Astrocyte of the cerebellum (primary cell): ENCODE measurements around the gene PDXK.
"Not testable (repeated sequence)": the region's sequence is repeated elsewhere in the genome, so short reads cannot be mapped to it uniquely, and the experiment has no call there.

ENCODE experiments used
- DNase-seq: peaks from one replicate; pipeline ENCODE4 v3.0.0-alpha.2; 2011; ENCODE audit warnings: low read depth
- H3K4me3 ChIP-seq: 2 replicates; pipeline ENCODE4 v1.5.1; 2011; ENCODE audit warnings: mild to moderate bottlenecking, low read depth, low read length, moderate library complexity
- in situ Hi-C: cut with HindIII; loops from 2 replicates; pipeline ENCODE4 v1.10.0; 2017; ENCODE audit warnings: low sequenced_read_pairs
- TF ChIP-seq, protein P1 (sequence below): IDR thresholded peaks from 2 replicates; pipeline ENCODE4 v1.5.1; 2012; ENCODE audit warnings: low read length, low read depth, moderate library complexity, mild to moderate bottlenecking; ENCODE audit errors: missing control alignments

PDXK gene

DNA sequence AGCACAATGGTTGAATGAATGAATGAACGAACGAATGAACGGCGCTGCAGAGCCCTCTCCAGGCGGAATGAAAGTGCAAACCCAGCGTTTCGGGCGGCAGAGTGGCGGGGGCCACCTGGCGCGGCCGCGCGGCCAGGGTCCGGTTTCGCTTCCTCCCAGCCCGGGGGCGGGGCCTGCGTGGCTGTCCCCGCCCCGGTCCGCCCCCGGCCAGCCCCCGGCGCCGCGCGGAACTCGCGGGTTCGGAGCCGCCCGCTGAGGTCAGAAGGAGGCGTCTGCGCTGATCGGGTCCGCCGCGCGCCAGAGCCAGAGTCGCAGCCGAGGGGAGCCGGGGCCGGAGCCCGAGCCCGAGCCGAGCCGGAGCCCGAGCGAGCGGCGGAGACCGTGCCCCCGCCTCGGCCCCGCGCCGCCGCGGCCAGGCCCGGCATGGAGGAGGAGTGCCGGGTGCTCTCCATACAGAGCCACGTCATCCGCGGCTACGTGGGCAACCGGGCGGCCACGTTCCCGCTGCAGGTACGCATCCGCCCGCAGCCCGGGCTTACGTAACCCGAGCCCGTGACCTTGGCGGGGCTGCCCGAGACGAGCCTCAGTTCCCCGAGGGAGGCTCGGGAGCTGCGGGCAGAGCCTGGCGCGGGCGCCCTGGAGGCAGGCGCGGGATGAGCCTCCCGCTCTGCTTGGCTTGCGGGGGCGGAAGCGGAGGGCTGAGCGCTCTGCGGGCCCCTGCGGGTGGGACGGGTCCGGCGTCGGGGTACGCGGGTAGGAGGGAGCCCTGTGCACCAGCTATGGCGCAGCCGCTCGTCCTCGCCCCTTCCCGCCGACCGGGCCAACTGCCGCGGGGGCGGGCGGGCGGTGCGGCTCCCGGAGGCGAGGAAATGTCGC, at the start of gene PDXK:
TSS of gene PDXK (plus strand) at position 258 of the 876 bp plus-strand sequence. CDS start at position 424, 166 bp downstream.
- TF ChIP-seq, protein P1, sequence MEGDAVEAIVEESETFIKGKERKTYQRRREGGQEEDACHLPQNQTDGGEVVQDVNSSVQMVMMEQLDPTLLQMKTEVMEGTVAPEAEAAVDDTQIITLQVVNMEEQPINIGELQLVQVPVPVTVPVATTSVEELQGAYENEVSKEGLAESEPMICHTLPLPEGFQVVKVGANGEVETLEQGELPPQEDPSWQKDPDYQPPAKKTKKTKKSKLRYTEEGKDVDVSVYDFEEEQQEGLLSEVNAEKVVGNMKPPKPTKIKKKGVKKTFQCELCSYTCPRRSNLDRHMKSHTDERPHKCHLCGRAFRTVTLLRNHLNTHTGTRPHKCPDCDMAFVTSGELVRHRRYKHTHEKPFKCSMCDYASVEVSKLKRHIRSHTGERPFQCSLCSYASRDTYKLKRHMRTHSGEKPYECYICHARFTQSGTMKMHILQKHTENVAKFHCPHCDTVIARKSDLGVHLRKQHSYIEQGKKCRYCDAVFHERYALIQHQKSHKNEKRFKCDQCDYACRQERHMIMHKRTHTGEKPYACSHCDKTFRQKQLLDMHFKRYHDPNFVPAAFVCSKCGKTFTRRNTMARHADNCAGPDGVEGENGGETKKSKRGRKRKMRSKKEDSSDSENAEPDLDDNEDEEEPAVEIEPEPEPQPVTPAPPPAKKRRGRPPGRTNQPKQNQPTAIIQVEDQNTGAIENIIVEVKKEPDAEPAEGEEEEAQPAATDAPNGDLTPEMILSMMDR = no peak
- H3K4me3 ChIP-seq = peak within 1 kb of the TSS; percentile 84
- DNase-seq = no peak
- in situ Hi-C loops = no loop called here

DNA sequence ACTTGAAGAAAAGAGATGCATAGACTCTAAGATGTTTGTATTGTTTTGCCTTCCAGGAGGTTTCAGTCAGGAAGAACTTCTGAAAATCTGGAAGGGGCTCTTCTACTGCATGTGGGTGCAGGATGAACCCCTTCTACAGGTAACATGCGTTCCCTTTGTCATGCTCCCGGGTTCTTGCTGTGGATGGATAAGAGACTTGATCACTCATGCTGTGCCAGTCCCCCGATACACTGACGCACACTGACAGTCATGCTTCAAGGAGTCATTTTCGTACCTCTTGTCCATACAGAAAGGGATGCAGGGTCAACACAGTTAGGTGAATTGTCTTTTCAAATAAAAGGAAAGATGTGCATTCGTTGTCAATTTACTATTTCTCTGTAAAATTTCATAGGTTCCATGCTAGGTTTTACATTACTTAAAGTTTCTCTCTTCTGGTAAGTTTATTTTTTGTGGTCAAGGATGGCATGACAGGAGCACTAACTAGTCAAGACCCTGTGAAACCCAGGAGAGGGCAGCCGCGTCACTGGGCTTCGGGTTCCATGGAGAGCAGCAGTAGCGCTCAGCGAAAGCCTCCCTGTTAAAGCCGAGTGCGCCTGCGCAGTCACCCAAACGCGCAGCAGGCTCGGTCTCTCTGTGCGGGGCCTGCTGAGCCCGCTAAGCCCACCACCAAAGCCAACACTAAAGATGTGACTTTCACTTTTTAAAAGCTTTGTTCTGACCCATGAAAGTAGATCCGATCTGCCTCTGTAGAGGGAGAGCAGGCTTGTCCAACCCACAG, 48.9 kb upstream of the PDXK start:
- no peak for DNase-seq
- TF ChIP-seq, protein P1 = no peak
- H3K4me3 ChIP-seq = no peak overlapping the region
- in situ Hi-C loops = no loop called here

DNA sequence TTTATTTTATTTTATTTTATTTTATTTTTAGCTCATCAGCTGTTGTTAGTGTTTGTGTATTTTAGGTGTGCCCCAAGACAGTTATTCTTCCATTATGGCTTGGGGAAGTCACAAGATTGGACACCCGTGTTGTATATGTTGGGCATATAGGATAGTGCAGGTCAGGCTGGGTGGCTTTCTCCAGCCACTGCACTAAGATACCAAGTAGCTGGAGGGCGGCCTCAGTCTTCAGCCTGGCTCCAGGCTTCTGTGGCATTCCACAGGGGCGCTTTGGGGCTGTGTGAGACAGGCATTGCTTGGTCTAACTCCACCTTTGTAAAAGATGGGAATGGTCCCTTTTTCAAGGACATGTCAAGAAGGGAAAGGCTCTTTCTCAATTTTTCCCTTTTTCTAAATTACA, 43.1 kb upstream of the PDXK start:
- TF ChIP-seq, protein P1 = no peak
- in situ Hi-C loops = no loop called here
- H3K4me3 ChIP-seq = no peak overlapping the region
- DNase-seq = no peak

DNA sequence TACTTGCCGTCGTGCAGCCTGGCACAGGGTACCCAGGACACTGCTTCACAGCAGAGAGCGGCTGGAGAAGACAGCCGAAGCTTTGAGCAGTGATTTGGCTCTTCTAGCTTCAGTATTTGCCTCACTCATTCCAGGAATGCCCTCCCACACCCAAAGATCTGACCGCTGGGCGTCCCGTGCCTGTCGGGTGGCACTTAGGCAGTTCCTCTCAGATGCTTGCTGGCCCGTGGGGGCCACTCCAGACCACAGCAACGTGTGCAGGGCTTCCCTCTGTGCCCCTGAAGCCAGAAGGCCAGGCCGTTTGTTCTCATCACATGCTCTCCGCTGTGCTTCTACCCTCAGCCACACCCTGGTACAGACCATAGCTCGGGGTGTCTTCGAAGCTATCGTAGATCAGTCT, 42.5 kb upstream of the PDXK start:
- TF ChIP-seq, protein P1 = no peak
- H3K4me3 ChIP-seq = no peak overlapping the region
- DNase-seq = no peak
- in situ Hi-C loops = no loop called here

DNA sequence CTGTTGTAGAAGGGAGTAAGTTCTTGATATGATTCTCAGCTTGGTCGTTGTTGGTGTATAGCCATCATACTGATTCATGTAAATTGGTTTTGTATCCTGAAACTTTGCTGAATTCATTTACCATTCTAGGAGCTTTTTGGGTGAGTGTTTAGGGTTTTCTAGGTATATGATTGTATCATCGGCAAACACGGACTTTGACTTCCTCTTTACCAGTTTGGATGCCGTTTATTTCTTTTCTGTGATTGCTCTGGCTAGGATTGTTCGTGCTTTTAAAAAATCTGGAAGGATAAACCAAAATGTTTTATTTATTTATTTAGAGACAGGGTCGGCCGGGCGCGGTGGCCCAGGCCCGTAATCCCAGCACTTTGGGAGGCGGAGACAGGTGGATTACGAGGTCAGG, 39.0 kb upstream of the PDXK start:
- TF ChIP-seq, protein P1 = no peak
- DNase-seq = no peak
- H3K4me3 ChIP-seq = no peak overlapping the region
- in situ Hi-C loops = no loop called here

DNA sequence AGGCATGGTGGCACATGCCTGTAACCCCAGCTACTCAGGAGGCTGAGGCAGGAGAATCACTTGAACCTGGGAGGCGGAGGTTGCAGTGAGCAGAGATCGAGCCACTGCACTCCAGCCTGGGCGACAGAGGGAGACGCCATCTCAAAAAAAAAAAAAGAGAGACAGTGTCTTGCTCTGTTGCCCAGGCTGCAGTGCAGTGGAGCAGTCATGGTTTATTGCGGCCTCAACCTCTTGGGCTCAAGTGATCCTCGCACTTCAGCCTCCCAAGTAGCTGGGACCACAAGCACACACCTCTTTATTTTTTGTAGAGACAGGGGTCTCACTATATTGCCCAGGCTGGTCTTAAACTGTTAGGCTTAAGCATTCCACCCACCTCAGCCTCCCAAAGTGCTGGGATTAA, 38.5 kb upstream of the PDXK start:
- in situ Hi-C loops, H3K4me3 ChIP-seq, DNase-seq: not testable (repeated sequence)

DNA sequence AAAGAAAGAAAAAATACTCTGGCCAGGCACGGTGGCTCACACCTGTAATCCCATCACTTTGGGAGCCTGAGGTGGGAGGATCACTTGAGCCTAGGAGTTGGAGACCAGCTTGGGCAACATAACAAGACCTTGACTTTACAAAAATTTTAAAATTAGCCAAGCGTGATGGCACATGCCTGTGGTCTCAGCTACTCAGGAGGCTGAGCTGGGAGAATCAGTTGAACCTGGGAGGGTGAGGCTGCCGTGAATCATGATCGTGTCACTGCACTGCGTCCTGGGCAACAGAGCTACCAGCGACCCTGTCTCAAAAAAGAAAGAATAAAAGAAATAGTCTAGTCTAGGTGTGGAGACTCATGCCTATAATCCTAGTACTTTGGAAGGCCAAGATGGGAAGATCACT, 37.3 kb upstream of the PDXK start:
- in situ Hi-C loops = no loop called here
- TF ChIP-seq, protein P1 = no peak
- DNase-seq = no peak
- no peak overlapping the region for H3K4me3 ChIP-seq
